Psoas muscle (tissue), 8 donors: ENCODE results near the gene RHOJ. TPM values are rescaled to one million over a fixed set of nuclear protein-coding genes. Genes with fewer than 3 reads are reported as not detected.

ENCODE experiments used
- ATAC-seq, 4 donors: fragments of 200-7000 bp; cut with Tn5 transposase; one replicate each; pipeline ENCODE4 v1.9.1; 2020; ENCODE audit warnings: moderate library complexity in 3 of 4, mild to moderate bottlenecking in 2 of 4
- DNase-seq, 2 donors: peaks; one replicate each; pipeline ENCODE4 v3.0.0-alpha.2; 2020
- H3K27ac ChIP-seq: fragments of 200-600 bp; one replicate; pipeline ENCODE4 v1.8.0; 2022
- H3K27me3 ChIP-seq, 3 donors: fragments of 200-600 bp in 1 of 3; one replicate each; pipeline versions ENCODE4 v1.6.1 to v1.8.0; 2013 to 2022; ENCODE audit warnings: low read length in 2 of 3, mild to moderate bottlenecking in 2 of 3, moderate library complexity in 1 of 3; ENCODE audit not compliant: insufficient read depth in 3 of 3
- H3K36me3 ChIP-seq, 2 donors: fragments of 200-600 bp in 1 of 2; one replicate each; pipeline versions ENCODE4 v1.6.1 to v1.8.0; 2013 to 2022; ENCODE audit warnings: low read depth in 1 of 2, mild to moderate bottlenecking in 1 of 2, moderate library complexity in 1 of 2; ENCODE audit not compliant: insufficient read depth in 1 of 2
- H3K4me1 ChIP-seq: fragments of 200-600 bp; one replicate; pipeline ENCODE4 v1.8.0; 2022
- H3K4me3 ChIP-seq: fragments of 200-600 bp; one replicate; pipeline ENCODE4 v1.8.0; 2022; ENCODE audit warnings: mild to moderate bottlenecking
- H3K9me3 ChIP-seq: fragments of 200-600 bp; one replicate; pipeline ENCODE4 v1.8.0; 2022
- CTCF ChIP-seq: fragments of 200-600 bp; IDR thresholded peaks from one replicate; pipeline ENCODE4 v1.8.0; 2022; ENCODE audit warnings: antibody characterized with exemption
- WGBS, 3 donors: extraction: QIAGEN DNeasy Blood & Tissue Kit; methylation state at CpG; one replicate each; pipeline versions ENCODE4 v1.1.6 to v1.1.7; 2013; 5-methylcytosine and 5-hydroxymethylcytosine counted together
- intact Hi-C, 2 donors: fragments of 100-400 bp; cut with DNase I; formaldehyde crosslinking; loops; one replicate each; pipeline versions ENCODE4 v1.11.0 to v1.14.2; 2022
- polyA plus RNA-seq, 3 donors: library from polyadenylated mRNA; stranded (reverse); fragments of 200-250 nt; gene quantifications; one replicate each; pipeline ENCODE4 v1.2.3, GENCODE V29; 2013
- total RNA-seq, 4 donors: library from RNA; stranded (reverse); fragmentation: NEBNext Ultra II Directional in 2 of 4; extraction: Animal tissue kit (Norgen Biotek cat#: 25700) in 2 of 4; gene quantifications; one replicate each; pipeline versions ENCODE4 v1.2.1 to v1.2.4, GENCODE V29; 2021 to 2023
- donor health status: healthy with polysubstance abuse.
- donor health status: DM: no; HTN: no; CAD: no; lungs with moderate emphysema.
- donor health status: Bipolar disorder and iron deficiency.
- donor health status: healthy.
- donor health status: DM: yes; HTN: yes; CAD: no.
- donor health status: DM: no; HTN: no; CAD: no.
- donor health status: DM: no; HTN: no; CAD: no.
- donor health status: DM: yes; HTN: yes; CAD: no.

Gene RHOJ
- total and polyA plus RNA-seq, 7 donors: 2.2 to 7.5 (median 3.7) TPM

- H3K27me3 ChIP-seq: no peaks in the 10 kb centered on the region
- no peaks in the 10 kb centered on the region for H3K36me3 ChIP-seq
- 73 to 77% (median 76%) methylated on average over 5 of the region's 5 CpGs for WGBS, 3 donors
- no peak for DNase-seq
- no peaks in the 10 kb centered on the region for H3K4me1 ChIP-seq
- H3K9me3 ChIP-seq: no peaks in the 10 kb centered on the region
- no peak for ATAC-seq
- H3K4me3 ChIP-seq: no peak overlapping the region
- intact Hi-C loops: no loop called here
- TF ChIP-seq CTCF: no peak
- no peak overlapping the region for H3K27ac ChIP-seq
These were observed 25.3 kb downstream of the RHOJ start for GRCh38 chr14:63229330-63230059.

- intact Hi-C loops: no loop called here
- WGBS, 3 donors: 85 to 86% (median 86%) methylated on average over 3 of the region's 3 CpGs
- ATAC-seq: no peak
These were observed 27.5 kb downstream of the RHOJ start for GRCh38 chr14:63231766-63232165.

GRCh38 chr14:63237791-63238190 is 33.5 kb downstream of the RHOJ start:
- Histone ChIP-seq H3K27me3 (no peaks in the 10 kb centered on the region), H3K27ac (no peak overlapping the region), H3K9me3 (no peaks in the 10 kb centered on the region), H3K36me3 (no peaks in the 10 kb centered on the region), H3K4me1 (no peaks in the 10 kb centered on the region), H3K4me3 (no peak overlapping the region)
- ATAC-seq (no peak), DNase-seq (no peak)
- intact Hi-C loops: no loop called here
- TF ChIP-seq CTCF: no peak
- 40 to 69% (median 43%) methylated on average over 7 of the region's 7 CpGs for WGBS, 3 donors

More at GRCh38 chr14:63231766-63232165, 27.5 kb downstream of the RHOJ start:
- H3K4me1 ChIP-seq: no peaks in the 10 kb centered on the region
- H3K9me3 ChIP-seq: no peaks in the 10 kb centered on the region
- TF ChIP-seq CTCF: no peak
- no peaks in the 10 kb centered on the region for H3K36me3 ChIP-seq
- H3K27me3 ChIP-seq: no peaks in the 10 kb centered on the region
- no peak for DNase-seq
- H3K4me3 ChIP-seq: no peak overlapping the region
- H3K27ac ChIP-seq: no peak overlapping the region

- TF ChIP-seq CTCF: no peak
- H3K27me3 ChIP-seq: no peaks in the 10 kb centered on the region
- H3K27ac ChIP-seq: no peak overlapping the region
- no peak overlapping the region for H3K4me3 ChIP-seq
- 59 to 69% (median 60%) methylated on average over 2 of the region's 2 CpGs for WGBS, 3 donors
- no peaks in the 10 kb centered on the region for H3K9me3 ChIP-seq
- ATAC-seq: no peak
- DNase-seq: no peak
- H3K4me1 ChIP-seq: no peaks in the 10 kb centered on the region
- no peaks in the 10 kb centered on the region for H3K36me3 ChIP-seq
- intact Hi-C loops: no loop called here
These were observed 36.0 kb downstream of the RHOJ start for GRCh38 chr14:63240221-63240620.

GRCh38 chr14:63241096-63241495 is 36.9 kb downstream of the RHOJ start:
- no peaks in the 10 kb centered on the region for H3K36me3 ChIP-seq
- H3K4me3 ChIP-seq: no peak overlapping the region
- ATAC-seq (no peak), DNase-seq (no peak)
- TF ChIP-seq CTCF: no peak
- H3K9me3 ChIP-seq: no peaks in the 10 kb centered on the region
- 60 to 75% (median 68%) methylated on average over 4 of the region's 4 CpGs for WGBS, 3 donors
- H3K4me1 ChIP-seq: no peaks in the 10 kb centered on the region
- H3K27ac ChIP-seq: no peak overlapping the region
- H3K27me3 ChIP-seq: no peaks in the 10 kb centered on the region
- intact Hi-C loops: no loop called here
